ENCODE data around the gene DAB2.

Gene DAB2

DNA sequence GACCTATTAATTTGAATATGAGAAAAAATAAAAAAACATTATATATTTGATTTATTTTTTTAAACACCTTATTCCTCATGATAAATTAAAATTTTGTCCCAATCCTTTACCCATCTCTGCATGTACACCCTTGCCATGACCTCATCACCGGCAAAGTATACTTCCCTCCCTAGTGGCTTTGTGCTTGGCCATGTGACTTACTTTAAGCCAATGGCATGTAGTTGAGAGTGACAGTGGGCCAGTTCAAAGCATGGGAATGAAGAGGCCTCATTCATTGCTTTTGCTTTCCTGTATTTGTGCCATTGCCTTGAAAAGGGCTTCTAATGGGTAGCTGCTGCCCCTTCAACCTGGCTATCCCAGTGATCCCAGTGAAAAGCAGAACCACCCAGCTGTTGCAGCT lies 91.7 kb downstream of the DAB2 start:
- no peak for DNase-seq

DNA sequence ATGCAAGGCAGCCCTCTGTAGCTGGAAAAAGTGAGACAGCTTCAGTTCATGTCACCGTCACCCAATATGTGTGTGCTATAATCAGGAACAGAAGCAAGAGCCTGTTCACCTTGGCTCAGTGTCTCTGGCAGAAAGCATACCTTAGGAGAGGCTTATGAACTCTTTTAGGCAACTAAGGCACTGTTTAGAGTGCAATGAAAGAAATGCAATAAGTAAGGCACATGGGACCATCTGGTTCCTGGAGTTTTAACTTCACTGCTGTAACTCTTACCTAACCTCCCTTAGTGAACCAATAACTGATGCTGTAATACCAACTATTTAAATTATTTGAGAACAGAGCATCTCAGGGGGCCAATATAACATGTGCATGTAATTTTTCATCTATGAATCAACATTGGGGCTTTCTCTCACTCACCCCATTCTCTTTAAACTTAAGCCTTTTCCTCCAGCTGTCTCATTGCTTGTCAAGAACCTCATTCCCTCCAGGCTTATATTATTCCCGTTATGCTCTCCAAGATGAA lies 92.9 kb downstream of the DAB2 start:
- DNase-seq: no peak

DNA sequence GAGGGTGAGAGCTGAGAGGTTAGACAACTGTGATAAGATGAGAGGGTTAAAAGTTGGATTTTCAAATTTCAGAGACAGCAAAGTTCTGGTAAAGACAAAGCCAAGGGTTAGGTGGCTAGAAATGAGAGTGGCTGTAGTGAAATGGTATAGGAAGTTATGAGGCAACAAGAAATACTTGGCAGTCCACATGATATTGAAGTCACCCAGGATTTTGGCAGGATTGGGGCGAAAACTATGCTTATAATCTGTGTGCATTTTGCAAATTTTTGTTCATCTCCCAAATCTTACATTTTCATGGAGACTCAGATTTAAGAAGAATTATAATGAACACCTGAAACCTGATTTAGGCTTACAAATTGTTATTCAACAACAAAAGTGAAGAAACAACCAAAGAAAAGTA lies 96.0 kb downstream of the DAB2 start:
- no peak for DNase-seq

DNA sequence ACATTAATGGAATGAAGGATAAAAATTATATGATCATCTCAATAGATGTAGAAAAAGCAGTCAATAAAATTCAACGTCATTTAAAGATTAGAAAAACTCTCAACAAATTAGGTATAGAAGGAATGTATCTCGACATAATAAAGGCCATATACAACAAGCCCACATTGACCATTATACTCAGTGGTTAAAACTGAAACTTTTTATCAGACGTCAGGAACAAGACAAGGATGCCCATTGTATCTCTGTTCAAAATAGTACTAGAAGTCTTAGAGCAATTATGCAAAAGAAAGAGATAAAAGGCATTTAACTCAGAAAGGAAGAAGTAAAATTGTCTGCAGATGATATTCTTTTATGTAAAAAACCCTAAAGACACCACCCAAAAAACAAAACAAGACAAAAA lies 101.2 kb downstream of the DAB2 start:
- no peak for DNase-seq

Data from T-helper 1 cell (primary cell).